GM18868 (cell line): ENCODE data around the gene CATSPER3.

Source experiments
- ATAC-seq: cut with Tn5 transposase; IDR thresholded peaks from one replicate; pipeline ENCODE4 v1.9.1; 2021; ENCODE audit warnings: mild to moderate bottlenecking, moderate library complexity; ENCODE audit not compliant: unreplicated experiment

Gene CATSPER3

GRCh38 chr5:135027697-135028615 is 60.2 kb downstream of the CATSPER3 start:
- ATAC-seq = no peak

GRCh38 chr5:135028791-135029476 is 61.2 kb downstream of the CATSPER3 start:
- ATAC-seq = no peak

GRCh38 chr5:135029477-135030122 is 61.9 kb downstream of the CATSPER3 start:
- no peak for ATAC-seq

GRCh38 chr5:135030123-135030955 is 62.6 kb downstream of the CATSPER3 start:
- ATAC-seq = no peak

- no peak for ATAC-seq
Observed at GRCh38 chr5:135030956-135031812, 63.5 kb downstream of the CATSPER3 start.

GRCh38 chr5:135031813-135032694 is 64.3 kb downstream of the CATSPER3 start:
- no peak for ATAC-seq

- ATAC-seq = no peak
Observed at GRCh38 chr5:135032695-135032998, 64.9 kb downstream of the CATSPER3 start.

- ATAC-seq = no peak
Observed at GRCh38 chr5:135032999-135033861, 65.5 kb downstream of the CATSPER3 start.

GRCh38 chr5:135033901-135034235 is 66.2 kb downstream of the CATSPER3 start, which contains the start of gene PITX1:
Gene PITX1 (minus strand): TSS chr5:135034228. CDS start chr5:135033881, 347 bp downstream.
- ATAC-seq = no peak

- ATAC-seq = no peak
Observed at GRCh38 chr5:135034236-135034962, 66.7 kb downstream of the CATSPER3 start.

- ATAC-seq = no peak
Observed at GRCh38 chr5:135034963-135035677, 67.4 kb downstream of the CATSPER3 start.

- no peak for ATAC-seq
Observed at GRCh38 chr5:135035678-135036030, 67.9 kb downstream of the CATSPER3 start.

- no peak for ATAC-seq
Observed at GRCh38 chr5:135036405-135036804, 68.7 kb downstream of the CATSPER3 start.

- ATAC-seq = no peak
Observed at GRCh38 chr5:135037519-135038204, 70.0 kb downstream of the CATSPER3 start.

- ATAC-seq = no peak
Observed at GRCh38 chr5:135038205-135038812, 70.6 kb downstream of the CATSPER3 start.

GRCh38 chr5:135038813-135039270 is 71.1 kb downstream of the CATSPER3 start:
- no peak for ATAC-seq
